ENCODE measurements around the gene NEMP2.

GRCh38 chr2:190488516-190489233, 45.8 kb downstream of the NEMP2 start:
- TF ChIP-seq CTCF (IDR thresholded peaks at IDR 0.05; ENCODE audit: low read depth, low read length, poor library complexity, severe bottlenecking) (no peak), EZH2phosphoT487 (IDR thresholded peaks at IDR 0.05; ENCODE audit: borderline replicate concordance, low read length) (no peak)

All from DOHH2 (cell line).